Naive thymus-derived CD8-positive, alpha-beta T cell (primary cell): ENCODE measurements around the gene EPOP. TPM values are rescaled to one million over a fixed set of nuclear protein-coding genes. Genes with fewer than 3 reads are reported as not detected.

Experiments used
- ATAC-seq, 2 donors: fragments of 150-1000 bp; cut with Tn5 transposase in 1 of 2; sonication (Bioruptor Pico), chemical (Tn5 transposase) in 1 of 2; 1 replicate in 1 of 2; 2 replicates in 1 of 2; pipeline ENCODE4 v1.10.0; 2021; ENCODE audit warnings: mild to moderate bottlenecking in 2 of 2, moderate library complexity in 2 of 2
- POLR2A ChIA-PET: fragments of 350-600 bp; sonication (Branson Sonifier 250); formaldehyde crosslinking; loops from one replicate; lab custom pipeline; 2021; ENCODE audit warnings: antibody characterized with exemption; lab: Charles Lee
- DNase-seq, 10 donors: peaks; one replicate each; pipeline versions ENCODE4 v3.0.0 to v3.0.0-alpha.2; 2020 to 2022
- H3K27ac Mint-ChIP-seq, 10 donors: one replicate each; pipeline ENCODE4 v1.8.0; 2020 to 2022; ENCODE audit warnings: mild to moderate bottlenecking in 10 of 10, mixed read lengths in 10 of 10, moderate library complexity in 4 of 10, inconsistent platforms in 1 of 10
- H3K27me3 Mint-ChIP-seq, 5 donors: one replicate each; pipeline ENCODE4 v1.8.0; 2021 to 2022; ENCODE audit warnings: mixed read lengths in 5 of 5
- H3K36me3 Mint-ChIP-seq, 3 donors: one replicate each; pipeline ENCODE4 v1.8.0; 2020 to 2022; ENCODE audit warnings: mixed read lengths in 3 of 3, mild to moderate bottlenecking in 2 of 3, inconsistent platforms in 1 of 3
- H3K4me1 Mint-ChIP-seq, 4 donors: one replicate each; pipeline ENCODE4 v1.8.0; 2021 to 2022; ENCODE audit warnings: mixed read lengths in 4 of 4
- H3K4me3 Mint-ChIP-seq, 10 donors: one replicate each; pipeline ENCODE4 v1.8.0; 2020 to 2022; ENCODE audit warnings: mild to moderate bottlenecking in 10 of 10, mixed read lengths in 10 of 10, moderate library complexity in 6 of 10, inconsistent platforms in 1 of 10
- H3K9me3 Mint-ChIP-seq, 9 donors: one replicate each; pipeline ENCODE4 v1.8.0; 2020 to 2022; ENCODE audit warnings: mixed read lengths in 9 of 9, mild to moderate bottlenecking in 3 of 9, inconsistent platforms in 1 of 9, moderate library complexity in 1 of 9
- polyA plus RNA-seq, 3 donors: library from polyadenylated mRNA; unstranded; fragments of 300-500 nt; fragmentation: Illumina TruSeq; gene quantifications; one replicate each; pipeline ENCODE4 v1.2.3, GENCODE V29; 2021
- total RNA-seq, 8 experiments: library from RNA in 2 of 8; stranded (reverse) in 2 of 8; gene quantifications; one replicate each; pipeline ENCODE4 v1.2.3 and lab custom pipeline; 2021 to 2026

Gene EPOP
- total RNA-seq (1 to 10 TPM; 1.2 TPM), polyA plus RNA-seq (under 1 TPM in 2 of 3 donors, not detected in 1; 0.04 to 0.10 TPM), total RNA-seq (lab: John Stamatoyannopoulos, UW) (2.9 to 89.8 (median 4.4) reads per million in 6 experiments)

GRCh38 chr17:38674749-38675615 is at the start of gene EPOP:
Gene EPOP, minus strand, starts transcription at chr17:38674957. Its CDS starts 462 bp downstream, at chr17:38674495.
- peak within 1 kb of the TSS in 5 of 10 donors; percentile 0 to 64 (median 27) for H3K27ac Mint-ChIP-seq
- H3K36me3 Mint-ChIP-seq, result no peaks in the 10 kb centered on the region
- ATAC-seq, result peak; percentile 85 to 87
- H3K4me1 Mint-ChIP-seq, result peaks cover 10 to 31% (median 25%) of the 10 kb centered on the region in 4 donors
- H3K9me3 Mint-ChIP-seq, result no peaks in the 10 kb centered on the region
- POLR2A ChIA-PET, result interaction anchor here (1.8 to 5.5 kb wide), 4 partner anchors 29 to 60 kb away, joined by 7 to 55 read pairs (median 28); partner anchors contain the start of gene MLLT6
- peaks cover 11 to 32% (median 28%) of the 10 kb centered on the region in 5 donors for H3K27me3 Mint-ChIP-seq
- H3K4me3 Mint-ChIP-seq, result peak within 1 kb of the TSS; percentile 63 to 84 (median 70)
- peak; percentile 64 to 88 (median 76) for DNase-seq

DNA sequence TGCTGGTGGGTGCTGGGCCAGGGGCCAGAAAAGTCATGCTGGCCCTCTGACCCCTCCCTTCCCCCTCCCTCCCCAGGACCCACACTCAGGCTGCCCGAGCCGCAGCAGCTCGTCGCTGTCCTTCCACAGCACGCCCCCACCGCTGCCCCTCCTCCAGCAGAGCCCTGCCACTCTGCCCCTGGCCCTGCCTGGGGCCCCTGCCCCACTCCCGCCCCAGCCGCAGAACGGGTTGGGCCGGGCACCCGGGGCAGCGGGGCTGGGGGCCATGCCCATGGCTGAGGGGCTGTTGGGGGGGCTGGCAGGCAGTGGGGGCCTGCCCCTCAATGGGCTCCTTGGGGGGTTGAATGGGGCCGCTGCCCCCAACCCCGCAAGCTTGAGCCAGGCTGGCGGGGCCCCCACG is 47.0 kb upstream of the EPOP start:
- Mint-ChIP-seq H3K27ac (peak overlapping the region in 1 of 10 donors; percentile 48), H3K36me3 (peaks cover 0 to 66% (median 11%) of the 10 kb centered on the region in 3 donors), H3K4me1 (peaks cover 17 to 63% (median 58%) of the 10 kb centered on the region in 4 donors), H3K4me3 (no peak overlapping the region), H3K9me3 (no peaks in the 10 kb centered on the region), H3K27me3 (no peaks in the 10 kb centered on the region)
- POLR2A ChIA-PET, result interaction anchor here (12.1 kb wide), 1 partner anchor 12 kb away, joined by 395 read pairs; the partner anchor contains the start of gene MLLT6
- no peak for DNase-seq
- no peak for ATAC-seq

DNA sequence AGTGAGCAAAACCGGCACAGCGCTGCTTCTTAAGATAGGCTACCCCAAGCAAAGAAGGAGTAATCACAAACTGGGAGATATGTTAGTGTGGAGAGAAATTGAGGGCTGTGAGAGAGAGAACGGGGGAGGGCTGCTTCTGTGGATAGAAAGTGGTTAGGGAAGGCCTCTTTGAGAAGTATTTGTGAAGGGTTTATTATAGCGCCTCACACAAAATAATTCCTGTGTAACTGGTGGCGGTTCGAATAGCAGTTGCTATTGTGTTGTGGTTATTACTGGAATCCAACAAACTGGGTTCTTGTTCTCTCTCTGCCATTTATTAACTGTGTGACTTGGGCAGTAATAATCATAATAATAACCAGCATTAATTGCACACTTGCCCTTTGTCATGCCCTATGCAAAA is 46.2 kb upstream of the EPOP start:
- Mint-ChIP-seq H3K4me3 (no peak overlapping the region), H3K27me3 (no peaks in the 10 kb centered on the region), H3K36me3 (peaks cover 0 to 68% (median 11%) of the 10 kb centered on the region in 3 donors), H3K4me1 (peaks cover 18 to 60% (median 51%) of the 10 kb centered on the region in 4 donors), H3K9me3 (no peaks in the 10 kb centered on the region), H3K27ac (peak overlapping the region in 6 of 10 donors; percentile 15 to 87 (median 28))
- POLR2A ChIA-PET, result interaction anchor here (12.1 to 22.8 kb wide), 2 partner anchors 3 to 11 kb away, joined by 395 read pairs; partner anchors contain the start of gene MLLT6
- DNase-seq (no peak), ATAC-seq (no peak)

- Mint-ChIP-seq H3K4me1 (peaks cover 20 to 59% (median 44%) of the 10 kb centered on the region in 4 donors), H3K36me3 (peaks cover 0 to 75% (median 11%) of the 10 kb centered on the region in 3 donors), H3K4me3 (peak overlapping the region in 1 of 10 donors; percentile 10), H3K27me3 (no peaks in the 10 kb centered on the region), H3K9me3 (no peaks in the 10 kb centered on the region), H3K27ac (peak overlapping the region in 2 of 10 donors; percentile 13 to 52)
- POLR2A ChIA-PET, result interaction anchor here (12.1 to 22.8 kb wide), 2 partner anchors 4 to 11 kb away, joined by 395 read pairs; partner anchors contain the start of gene MLLT6
- no peak for DNase-seq
- ATAC-seq, result no peak
Observed at GRCh38 chr17:38719943-38720641, 45.3 kb upstream of the EPOP start.

DNA sequence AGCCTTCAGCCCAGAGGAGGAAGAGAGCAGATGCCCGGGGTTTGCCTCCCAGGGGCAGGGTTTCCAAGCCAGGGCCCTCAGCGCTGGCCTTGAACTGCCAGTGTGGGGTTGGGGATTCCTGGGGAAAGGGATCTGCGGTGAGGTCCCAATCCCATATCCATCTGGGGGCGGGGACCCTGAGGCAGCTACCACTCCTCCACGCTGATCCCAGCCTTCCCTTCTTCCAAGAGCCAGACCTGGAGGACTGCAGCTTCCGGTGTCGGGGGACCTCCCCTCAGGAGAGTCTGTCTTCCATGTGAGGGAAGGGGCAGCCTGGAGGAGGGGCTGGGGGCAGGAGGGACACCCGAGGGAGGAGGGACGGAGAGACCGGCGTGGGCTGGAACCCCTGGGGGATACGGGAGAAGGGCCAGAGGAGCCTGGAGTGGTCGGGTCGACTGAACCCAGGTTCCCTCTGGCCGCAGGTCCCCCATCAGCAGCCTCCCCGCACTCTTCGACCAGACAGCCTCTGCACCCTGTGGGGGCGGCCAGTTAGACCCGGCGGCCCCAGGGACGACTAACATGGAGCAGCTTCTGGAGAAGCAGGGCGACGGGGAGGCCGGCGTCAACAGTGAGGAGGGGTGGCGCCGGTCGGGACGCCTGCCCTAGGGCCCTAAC is 44.7 kb upstream of the EPOP start:
- Mint-ChIP-seq H3K9me3 (no peaks in the 10 kb centered on the region), H3K36me3 (peaks cover 0 to 78% (median 11%) of the 10 kb centered on the region in 3 donors), H3K4me3 (no peak overlapping the region), H3K27ac (peak overlapping the region in 7 of 10 donors; percentile 18 to 72 (median 31)), H3K27me3 (no peaks in the 10 kb centered on the region), H3K4me1 (peaks cover 22 to 52% (median 39%) of the 10 kb centered on the region in 4 donors)
- POLR2A ChIA-PET, result interaction anchor here (12.1 to 22.8 kb wide), 2 partner anchors 4 to 10 kb away, joined by 395 read pairs; partner anchors contain the start of gene MLLT6
- ATAC-seq, result no peak
- DNase-seq, result no peak

DNA sequence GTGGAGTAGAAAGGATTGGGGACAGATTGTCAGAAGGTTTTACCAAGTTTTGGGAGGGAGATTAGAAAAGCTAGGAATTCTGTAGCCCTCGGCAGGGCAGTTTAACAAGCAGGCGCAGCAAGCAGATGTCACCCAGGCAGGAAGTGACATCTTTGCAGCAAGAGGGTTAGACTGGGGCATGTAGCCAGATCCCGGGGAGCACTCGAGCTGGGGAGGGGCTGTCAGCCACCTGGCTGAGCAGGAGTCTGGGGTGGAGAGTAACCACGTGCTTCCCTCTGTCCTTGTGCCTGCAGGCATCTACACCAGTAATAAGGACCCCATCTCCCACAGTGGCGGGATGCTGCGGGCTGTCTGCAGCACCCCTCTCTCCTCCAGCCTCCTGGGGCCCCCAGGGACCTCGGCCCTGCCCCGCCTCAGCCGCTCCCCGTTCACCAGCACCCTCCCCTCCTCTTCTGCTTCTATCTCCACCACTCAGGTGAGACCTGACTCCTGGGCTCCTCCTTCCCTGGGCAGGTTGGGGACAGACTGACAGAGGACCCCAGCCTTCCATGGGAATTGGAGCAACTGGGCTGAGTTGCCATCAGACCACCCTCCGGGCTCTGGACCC is 42.5 kb upstream of the EPOP start:
- no peak overlapping the region for H3K4me3 Mint-ChIP-seq
- ATAC-seq, result no peak
- peak overlapping the region in 5 of 10 donors; percentile 14 to 76 (median 43) for H3K27ac Mint-ChIP-seq
- no peak for DNase-seq
- no peaks in the 10 kb centered on the region for H3K9me3 Mint-ChIP-seq
- peaks cover 0 to 76% (median 12%) of the 10 kb centered on the region in 3 donors for H3K36me3 Mint-ChIP-seq
- POLR2A ChIA-PET, result interaction anchor here (4.1 to 22.8 kb wide), 2 partner anchors 6 to 11 kb away, joined by 39 to 395 read pairs; partner anchors contain the start of gene MLLT6
- peaks cover 18 to 36% (median 28%) of the 10 kb centered on the region in 4 donors for H3K4me1 Mint-ChIP-seq
- H3K27me3 Mint-ChIP-seq, result no peaks in the 10 kb centered on the region

DNA sequence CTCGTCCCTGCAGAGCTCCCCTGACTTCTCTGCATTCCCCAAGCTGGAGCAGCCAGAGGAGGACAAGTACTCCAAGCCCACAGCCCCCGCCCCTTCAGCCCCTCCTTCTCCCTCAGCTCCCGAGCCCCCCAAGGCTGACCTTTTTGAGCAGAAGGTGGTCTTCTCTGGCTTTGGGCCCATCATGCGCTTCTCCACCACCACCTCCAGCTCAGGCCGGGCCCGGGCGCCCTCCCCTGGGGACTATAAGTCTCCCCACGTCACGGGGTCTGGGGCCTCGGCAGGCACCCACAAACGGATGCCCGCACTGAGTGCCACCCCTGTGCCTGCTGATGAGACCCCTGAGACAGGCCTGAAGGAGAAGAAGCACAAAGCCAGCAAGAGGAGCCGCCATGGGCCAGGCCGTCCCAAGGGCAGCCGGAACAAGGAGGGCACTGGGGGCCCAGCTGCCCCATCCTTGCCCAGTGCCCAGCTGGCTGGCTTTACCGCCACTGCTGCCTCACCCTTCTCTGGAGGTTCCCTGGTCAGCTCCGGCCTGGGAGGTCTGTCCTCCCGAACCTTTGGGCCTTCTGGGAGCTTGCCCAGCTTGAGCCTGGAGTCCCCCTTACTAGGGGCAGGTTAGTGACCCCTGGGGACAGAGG is 41.7 kb upstream of the EPOP start:
- Mint-ChIP-seq H3K36me3 (peaks cover 0 to 81% (median 14%) of the 10 kb centered on the region in 3 donors), H3K27me3 (no peaks in the 10 kb centered on the region), H3K4me3 (no peak overlapping the region), H3K9me3 (no peaks in the 10 kb centered on the region), H3K27ac (peak overlapping the region in 5 of 10 donors; percentile 6 to 86 (median 60)), H3K4me1 (peaks cover 18 to 37% (median 29%) of the 10 kb centered on the region in 4 donors)
- POLR2A ChIA-PET, result interaction anchor here (4.1 to 22.8 kb wide), 2 partner anchors 7 to 11 kb away, joined by 39 to 395 read pairs; partner anchors contain the start of gene MLLT6
- DNase-seq (no peak), ATAC-seq (no peak)

DNA sequence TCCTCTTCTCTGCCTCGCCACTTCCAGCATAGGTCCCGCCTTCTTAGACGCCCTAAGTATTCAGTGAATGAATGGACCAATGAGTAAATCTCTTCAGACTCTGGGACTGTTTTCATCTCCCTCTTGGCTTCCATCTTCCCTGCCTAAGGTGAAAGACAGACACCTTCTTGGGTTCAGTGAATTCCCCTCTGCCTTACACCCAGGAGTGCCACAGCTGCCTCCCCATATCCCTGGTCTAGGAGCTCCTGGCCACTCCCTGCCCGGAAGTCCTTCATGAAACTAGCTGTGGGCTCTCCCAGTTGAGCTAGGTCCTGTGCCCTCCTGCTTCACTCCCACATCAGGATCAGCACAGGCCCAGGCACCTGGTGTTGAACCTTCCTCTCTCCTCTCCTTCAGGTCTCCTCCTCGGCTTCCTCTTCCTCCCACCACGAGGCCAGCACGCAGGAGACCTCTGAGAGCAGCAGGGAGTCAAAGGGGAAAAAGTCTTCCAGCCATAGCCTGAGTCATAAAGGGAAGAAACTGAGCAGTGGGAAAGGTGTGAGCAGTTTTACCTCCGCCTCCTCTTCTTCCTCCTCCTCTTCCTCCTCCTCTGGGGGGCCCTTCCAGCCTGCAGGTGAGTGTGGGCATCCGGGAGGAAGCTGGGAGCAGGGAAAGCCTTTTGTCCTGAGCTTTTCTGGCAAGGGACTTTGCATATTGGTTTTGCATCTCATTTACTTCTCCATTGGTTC is 40.6 kb upstream of the EPOP start:
- POLR2A ChIA-PET, result interaction anchor here (4.1 to 22.8 kb wide), 2 partner anchors 8 to 10 kb away, joined by 39 to 395 read pairs; partner anchors contain the start of gene MLLT6
- Mint-ChIP-seq H3K36me3 (peaks cover 0 to 81% (median 10%) of the 10 kb centered on the region in 3 donors), H3K4me1 (peaks cover 18 to 38% (median 30%) of the 10 kb centered on the region in 4 donors), H3K27me3 (no peaks in the 10 kb centered on the region), H3K9me3 (no peaks in the 10 kb centered on the region), H3K4me3 (no peak overlapping the region), H3K27ac (peak overlapping the region in 9 of 10 donors; percentile 20 to 86 (median 62))
- DNase-seq, result no peak
- ATAC-seq, result no peak

- Mint-ChIP-seq H3K36me3 (peaks cover 0 to 85% (median 12%) of the 10 kb centered on the region in 3 donors), H3K27ac (peak overlapping the region in 3 of 10 donors; percentile 17 to 76 (median 38)), H3K27me3 (no peaks in the 10 kb centered on the region), H3K9me3 (no peaks in the 10 kb centered on the region), H3K4me1 (peaks cover 26 to 46% (median 38%) of the 10 kb centered on the region in 4 donors), H3K4me3 (no peak overlapping the region)
- ATAC-seq, result no peak
- DNase-seq, result no peak
- POLR2A ChIA-PET, result interaction anchor here (4.1 to 22.8 kb wide), 2 partner anchors 8 to 10 kb away, joined by 39 to 395 read pairs; partner anchors contain the start of gene MLLT6
Observed at GRCh38 chr17:38713456-38714075, 38.8 kb upstream of the EPOP start.

- Mint-ChIP-seq H3K27me3 (no peaks in the 10 kb centered on the region), H3K9me3 (no peaks in the 10 kb centered on the region), H3K36me3 (peaks cover 0 to 85% (median 12%) of the 10 kb centered on the region in 3 donors), H3K27ac (peak overlapping the region in 3 of 10 donors; percentile 52 to 76 (median 70)), H3K4me3 (no peak overlapping the region), H3K4me1 (peaks cover 29 to 52% (median 43%) of the 10 kb centered on the region in 4 donors)
- no peak for DNase-seq
- no peak for ATAC-seq
- POLR2A ChIA-PET, result interaction anchor here (22.8 kb wide), 1 partner anchor 11 kb away, joined by 395 read pairs; no protein-coding TSS in a partner anchor
Observed at GRCh38 chr17:38712593-38712992, 37.8 kb upstream of the EPOP start.
